Measurements from ENCODE around the gene ATG4A.

The ATG4A gene

DNA sequence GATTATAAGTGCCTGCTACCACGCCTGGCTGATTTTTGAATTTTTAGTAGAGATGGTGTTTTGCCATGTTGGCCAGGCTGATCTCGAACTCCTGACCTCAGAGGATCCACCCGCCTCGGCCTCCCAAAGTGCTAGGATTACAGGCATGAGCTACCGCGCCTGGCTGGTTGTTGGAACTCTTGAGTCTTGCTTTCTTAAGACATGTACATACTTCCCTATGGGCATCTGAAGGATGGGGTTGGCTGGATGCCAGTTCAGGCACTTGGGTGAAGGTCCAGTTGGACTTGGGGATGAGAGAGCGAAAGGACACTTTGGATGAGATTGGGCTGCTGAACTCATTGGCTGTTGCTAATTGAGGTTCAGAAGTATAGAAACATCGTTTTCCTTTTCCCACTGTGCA, 40.5 kb downstream of the ATG4A start:
- Histone ChIP-seq H3K36me3 (no peaks in the 10 kb centered on the region), H3K4me3 (ENCODE audit: low read depth, low read length) (no peak overlapping the region), H3K9me3 (ENCODE audit: severe bottlenecking) (no peaks in the 10 kb centered on the region), H3K27ac (no peak overlapping the region), H3K27me3 (ENCODE audit: insufficient read depth, low read depth, severe bottlenecking) (no peaks in the 10 kb centered on the region)
- TF ChIP-seq, protein P1, sequence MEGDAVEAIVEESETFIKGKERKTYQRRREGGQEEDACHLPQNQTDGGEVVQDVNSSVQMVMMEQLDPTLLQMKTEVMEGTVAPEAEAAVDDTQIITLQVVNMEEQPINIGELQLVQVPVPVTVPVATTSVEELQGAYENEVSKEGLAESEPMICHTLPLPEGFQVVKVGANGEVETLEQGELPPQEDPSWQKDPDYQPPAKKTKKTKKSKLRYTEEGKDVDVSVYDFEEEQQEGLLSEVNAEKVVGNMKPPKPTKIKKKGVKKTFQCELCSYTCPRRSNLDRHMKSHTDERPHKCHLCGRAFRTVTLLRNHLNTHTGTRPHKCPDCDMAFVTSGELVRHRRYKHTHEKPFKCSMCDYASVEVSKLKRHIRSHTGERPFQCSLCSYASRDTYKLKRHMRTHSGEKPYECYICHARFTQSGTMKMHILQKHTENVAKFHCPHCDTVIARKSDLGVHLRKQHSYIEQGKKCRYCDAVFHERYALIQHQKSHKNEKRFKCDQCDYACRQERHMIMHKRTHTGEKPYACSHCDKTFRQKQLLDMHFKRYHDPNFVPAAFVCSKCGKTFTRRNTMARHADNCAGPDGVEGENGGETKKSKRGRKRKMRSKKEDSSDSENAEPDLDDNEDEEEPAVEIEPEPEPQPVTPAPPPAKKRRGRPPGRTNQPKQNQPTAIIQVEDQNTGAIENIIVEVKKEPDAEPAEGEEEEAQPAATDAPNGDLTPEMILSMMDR (IDR thresholded peaks at IDR 0.05; ENCODE audit: low read depth, low read length): no peak
- DNase-seq: no peak

DNA sequence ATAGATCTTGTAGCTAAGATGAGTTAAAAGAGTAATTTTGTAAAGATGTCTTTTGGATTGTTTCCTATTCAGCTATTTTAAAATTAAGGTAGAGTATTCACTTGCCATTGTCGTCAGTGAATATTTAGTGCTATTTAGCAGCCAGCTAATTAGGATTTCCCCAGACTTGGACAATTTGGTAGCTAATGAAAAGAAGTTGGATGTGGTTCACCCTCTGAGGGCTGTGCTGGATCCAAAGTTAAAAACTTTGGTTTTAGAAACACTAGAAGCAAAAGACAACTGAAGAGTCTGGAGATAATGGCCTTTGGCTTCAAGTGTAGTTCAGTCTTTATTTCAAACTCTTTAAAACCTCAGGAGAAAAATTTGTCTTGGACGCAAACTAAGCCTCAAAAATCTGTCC, 41.3 kb downstream of the ATG4A start:
- H3K36me3 ChIP-seq: no peaks in the 10 kb centered on the region
- DNase-seq: no peak
- H3K27me3 ChIP-seq (ENCODE audit: insufficient read depth, low read depth, severe bottlenecking): no peaks in the 10 kb centered on the region
- no peaks in the 10 kb centered on the region for H3K9me3 ChIP-seq (ENCODE audit: severe bottlenecking)
- no peak overlapping the region for H3K27ac ChIP-seq
- TF ChIP-seq, protein P1 (IDR thresholded peaks at IDR 0.05; ENCODE audit: low read depth, low read length): no peak
- no peak overlapping the region for H3K4me3 ChIP-seq (ENCODE audit: low read depth, low read length)

DNA sequence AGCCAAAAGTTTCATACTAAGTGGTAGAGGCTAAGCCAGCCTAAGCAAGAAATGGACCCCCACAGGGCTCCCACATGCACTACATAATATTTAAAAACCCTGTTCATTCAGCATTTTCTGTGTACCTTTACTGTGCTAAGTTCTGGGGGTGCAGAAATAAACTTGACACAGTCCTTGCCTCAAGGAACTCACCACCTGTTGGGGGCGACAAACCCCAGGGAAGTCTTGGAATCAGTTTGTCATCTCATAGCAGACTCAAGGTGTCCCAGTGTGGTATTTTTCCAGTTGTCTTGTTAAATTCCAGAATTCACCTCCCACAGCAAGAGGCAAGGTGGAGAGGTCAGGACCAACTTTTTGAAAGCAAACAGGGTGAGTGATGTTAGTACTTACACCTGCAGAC, 43.1 kb downstream of the ATG4A start:
- no peak overlapping the region for H3K27ac ChIP-seq
- no peak overlapping the region for H3K4me3 ChIP-seq (ENCODE audit: low read depth, low read length)
- DNase-seq: no peak
- H3K36me3 ChIP-seq: no peaks in the 10 kb centered on the region
- TF ChIP-seq, protein P1 (IDR thresholded peaks at IDR 0.05; ENCODE audit: low read depth, low read length): no peak
- no peaks in the 10 kb centered on the region for H3K9me3 ChIP-seq (ENCODE audit: severe bottlenecking)
- H3K27me3 ChIP-seq (ENCODE audit: insufficient read depth, low read depth, severe bottlenecking): no peaks in the 10 kb centered on the region

DNA sequence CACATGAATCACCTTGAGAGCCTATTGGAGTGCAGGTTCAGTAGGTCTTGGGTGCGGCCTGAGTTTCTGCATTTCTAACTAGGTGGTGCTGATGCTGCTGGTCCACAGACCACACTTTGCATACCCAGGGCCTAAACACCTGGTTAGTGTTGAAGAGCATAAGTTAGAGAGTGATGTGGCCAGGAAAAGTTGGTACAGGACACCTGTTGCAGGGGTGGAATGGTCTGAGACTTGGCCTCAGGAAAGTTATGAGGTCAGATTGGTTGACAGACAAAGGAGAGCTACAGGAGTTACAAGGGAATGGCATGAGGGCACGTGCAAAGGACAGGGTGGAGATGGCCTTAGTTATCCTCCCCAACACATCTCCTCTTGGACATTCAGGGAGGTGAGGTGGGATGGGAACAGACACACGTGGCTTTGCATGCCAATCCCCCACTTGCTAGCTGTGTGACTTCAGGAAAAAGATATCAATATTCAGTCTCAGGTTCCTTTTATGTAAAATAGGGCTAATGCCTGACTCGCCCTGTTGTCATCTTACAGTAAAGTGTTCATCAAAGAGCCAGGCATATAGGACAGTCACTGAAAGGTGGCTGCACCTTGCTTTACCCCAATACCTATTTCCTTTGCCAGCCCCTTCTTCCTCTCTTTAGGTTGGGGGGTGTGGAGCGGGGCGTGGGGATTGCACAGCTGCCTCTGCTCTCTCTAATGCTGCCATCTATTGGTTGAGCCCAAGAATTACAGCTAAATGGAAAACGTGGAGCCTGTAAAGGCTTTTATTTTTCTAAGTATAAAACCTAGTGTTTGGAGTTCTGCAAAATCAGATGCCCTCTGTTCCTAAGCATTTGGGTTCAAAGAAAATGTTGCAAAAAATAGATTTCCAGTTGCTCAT, 47.5 kb downstream of the ATG4A start:
- no peaks in the 10 kb centered on the region for H3K36me3 ChIP-seq
- no peak overlapping the region for H3K27ac ChIP-seq
- no peak overlapping the region for H3K4me3 ChIP-seq (ENCODE audit: low read depth, low read length)
- no peaks in the 10 kb centered on the region for H3K9me3 ChIP-seq (ENCODE audit: severe bottlenecking)
- no peak for DNase-seq
- TF ChIP-seq, protein P1 (IDR thresholded peaks at IDR 0.05; ENCODE audit: low read depth, low read length): peak; percentile 53
- no peaks in the 10 kb centered on the region for H3K27me3 ChIP-seq (ENCODE audit: insufficient read depth, low read depth, severe bottlenecking)

DNA sequence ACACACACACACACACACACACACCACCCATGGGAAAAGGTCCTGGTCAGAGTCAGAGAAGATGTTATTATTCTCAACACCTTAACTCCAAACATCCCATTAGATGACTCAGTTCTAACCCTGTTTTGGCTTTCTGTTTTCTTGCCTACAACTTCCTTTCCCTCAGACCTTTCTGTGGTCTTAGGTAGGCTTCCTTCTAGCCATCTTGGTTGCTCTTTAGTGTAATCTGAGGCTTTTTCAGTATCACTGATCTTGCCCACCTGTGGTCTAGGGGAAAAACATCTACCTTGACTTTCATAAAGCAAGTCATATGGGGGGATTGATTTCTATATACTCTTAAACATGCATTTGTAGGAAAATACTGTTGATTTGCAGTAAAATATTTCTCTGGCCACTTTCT, 56.9 kb downstream of the ATG4A start:
- no peak for DNase-seq
- H3K4me3 ChIP-seq (ENCODE audit: low read depth, low read length): no peak overlapping the region
- no peaks in the 10 kb centered on the region for H3K36me3 ChIP-seq
- no peaks in the 10 kb centered on the region for H3K27me3 ChIP-seq (ENCODE audit: insufficient read depth, low read depth, severe bottlenecking)
- no peak overlapping the region for H3K27ac ChIP-seq
- H3K9me3 ChIP-seq (ENCODE audit: severe bottlenecking): no peaks in the 10 kb centered on the region
- TF ChIP-seq, protein P1 (IDR thresholded peaks at IDR 0.05; ENCODE audit: low read depth, low read length): no peak

DNA sequence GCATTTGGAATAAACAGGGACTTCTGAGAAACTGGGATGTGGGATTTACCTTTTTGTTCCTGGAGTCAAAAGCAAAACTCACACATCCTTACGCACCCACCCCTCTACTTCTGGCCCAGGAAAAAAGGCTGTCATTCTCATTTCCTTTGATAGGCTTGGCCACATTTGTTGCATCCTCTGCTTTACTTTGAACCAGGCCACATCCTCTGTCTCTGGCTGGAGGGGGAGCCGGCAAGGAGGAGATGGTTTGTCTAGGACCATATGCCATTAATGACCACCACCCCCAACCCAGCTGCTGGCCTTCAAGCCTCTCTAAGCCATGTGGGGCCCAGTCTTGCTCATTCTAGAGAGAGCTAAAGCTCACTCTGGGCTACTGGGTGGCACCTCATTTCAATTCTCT, 64.5 kb downstream of the ATG4A start:
- DNase-seq: no peak
- H3K27ac ChIP-seq: no peak overlapping the region
- no peak overlapping the region for H3K4me3 ChIP-seq (ENCODE audit: low read depth, low read length)
- no peaks in the 10 kb centered on the region for H3K9me3 ChIP-seq (ENCODE audit: severe bottlenecking)
- H3K27me3 ChIP-seq (ENCODE audit: insufficient read depth, low read depth, severe bottlenecking): peaks cover 6% of the 10 kb centered on the region
- no peaks in the 10 kb centered on the region for H3K36me3 ChIP-seq
- TF ChIP-seq, protein P1 (IDR thresholded peaks at IDR 0.05; ENCODE audit: low read depth, low read length): no peak

All from WERI-Rb-1 (cell line).